Measurements from ENCODE around the gene RGS7.

RGS7 gene

GRCh38 chr1:241079047-241079446 lies 278.0 kb downstream of the RGS7 start:
- no peak for DNase-seq (ENCODE audit: low spot score)

- DNase-seq (ENCODE audit: low spot score), result no peak
Observed at GRCh38 chr1:241077386-241078147, 279.4 kb downstream of the RGS7 start.

- DNase-seq (ENCODE audit: low spot score), result no peak
Observed at GRCh38 chr1:241074507-241074906, 282.5 kb downstream of the RGS7 start.

GRCh38 chr1:241068359-241068758 lies 288.6 kb downstream of the RGS7 start:
- no peak for DNase-seq (ENCODE audit: low spot score)

- no peak for DNase-seq (ENCODE audit: low spot score)
Observed at GRCh38 chr1:241063276-241063675, 293.7 kb downstream of the RGS7 start.

GRCh38 chr1:241061062-241061461 lies 295.9 kb downstream of the RGS7 start:
- no peak for DNase-seq (ENCODE audit: low spot score)

- DNase-seq (ENCODE audit: low spot score), result no peak
Observed at GRCh38 chr1:241048622-241049021, 308.4 kb downstream of the RGS7 start.

GRCh38 chr1:241045659-241046058 lies 311.3 kb downstream of the RGS7 start:
- DNase-seq (ENCODE audit: low spot score), result no peak

GRCh38 chr1:241034203-241034936 lies 322.6 kb downstream of the RGS7 start:
- DNase-seq (ENCODE audit: low spot score), result no peak

- DNase-seq (ENCODE audit: low spot score), result no peak
Observed at GRCh38 chr1:241024834-241025233, 332.2 kb downstream of the RGS7 start.

GRCh38 chr1:241022366-241022765 lies 334.6 kb downstream of the RGS7 start:
- DNase-seq (ENCODE audit: low spot score), result no peak

GRCh38 chr1:241020851-241021697 lies 335.9 kb downstream of the RGS7 start:
- DNase-seq (ENCODE audit: low spot score), result no peak

- no peak for DNase-seq (ENCODE audit: low spot score)
Observed at GRCh38 chr1:241012708-241013340, 344.2 kb downstream of the RGS7 start.

- DNase-seq (ENCODE audit: low spot score), result no peak
Observed at GRCh38 chr1:241007668-241008067, 349.3 kb downstream of the RGS7 start.

GRCh38 chr1:240999826-241000225 lies 357.2 kb downstream of the RGS7 start:
- DNase-seq (ENCODE audit: low spot score), result no peak

GRCh38 chr1:240998441-240999015 lies 358.5 kb downstream of the RGS7 start:
- no peak for DNase-seq (ENCODE audit: low spot score)

- peak; percentile 14 for DNase-seq (ENCODE audit: low spot score)
Observed at GRCh38 chr1:240998024-240998423, 359.0 kb downstream of the RGS7 start.

- DNase-seq (ENCODE audit: low spot score), result no peak
Observed at GRCh38 chr1:240993004-240993403, 364.0 kb downstream of the RGS7 start.

GRCh38 chr1:240991230-240991629 lies 365.8 kb downstream of the RGS7 start:
- no peak for DNase-seq (ENCODE audit: low spot score)

GRCh38 chr1:240987928-240988327 lies 369.1 kb downstream of the RGS7 start:
- no peak for DNase-seq (ENCODE audit: low spot score)

GRCh38 chr1:240985081-240985480 lies 371.9 kb downstream of the RGS7 start:
- DNase-seq (ENCODE audit: low spot score), result no peak

- no peak for DNase-seq (ENCODE audit: low spot score)
Observed at GRCh38 chr1:240980342-240980741, 376.7 kb downstream of the RGS7 start.
